Fibroblast of skin of back (primary cell): ENCODE results near the gene P4HTM.

Source experiments
- DNase-seq: peaks from one replicate; pipeline ENCODE4 v3.0.0-alpha.2; 2013

Gene P4HTM

DNA sequence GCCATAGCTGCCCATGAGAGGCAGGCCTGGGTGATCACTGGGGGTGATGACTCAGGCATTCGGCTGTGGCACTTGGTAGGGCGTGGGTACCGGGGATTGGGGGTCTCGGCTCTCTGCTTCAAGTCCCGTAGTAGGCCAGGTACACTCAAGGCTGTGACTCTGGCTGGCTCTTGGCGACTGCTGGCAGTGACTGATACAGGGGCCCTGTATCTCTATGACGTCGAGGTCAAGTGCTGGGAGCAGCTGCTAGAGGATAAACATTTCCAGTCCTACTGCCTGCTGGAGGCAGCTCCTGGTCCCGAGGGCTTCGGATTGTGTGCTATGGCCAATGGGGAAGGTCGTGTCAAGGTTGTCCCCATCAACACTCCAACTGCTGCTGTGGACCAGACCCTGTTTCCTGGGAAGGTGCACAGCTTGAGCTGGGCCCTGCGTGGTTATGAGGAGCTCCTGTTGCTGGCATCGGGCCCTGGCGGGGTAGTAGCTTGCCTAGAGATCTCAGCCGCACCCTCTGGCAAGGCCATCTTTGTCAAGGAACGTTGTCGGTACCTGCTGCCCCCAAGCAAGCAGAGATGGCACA lies 22.5 kb downstream of the P4HTM start:
- no peak for DNase-seq

DNA sequence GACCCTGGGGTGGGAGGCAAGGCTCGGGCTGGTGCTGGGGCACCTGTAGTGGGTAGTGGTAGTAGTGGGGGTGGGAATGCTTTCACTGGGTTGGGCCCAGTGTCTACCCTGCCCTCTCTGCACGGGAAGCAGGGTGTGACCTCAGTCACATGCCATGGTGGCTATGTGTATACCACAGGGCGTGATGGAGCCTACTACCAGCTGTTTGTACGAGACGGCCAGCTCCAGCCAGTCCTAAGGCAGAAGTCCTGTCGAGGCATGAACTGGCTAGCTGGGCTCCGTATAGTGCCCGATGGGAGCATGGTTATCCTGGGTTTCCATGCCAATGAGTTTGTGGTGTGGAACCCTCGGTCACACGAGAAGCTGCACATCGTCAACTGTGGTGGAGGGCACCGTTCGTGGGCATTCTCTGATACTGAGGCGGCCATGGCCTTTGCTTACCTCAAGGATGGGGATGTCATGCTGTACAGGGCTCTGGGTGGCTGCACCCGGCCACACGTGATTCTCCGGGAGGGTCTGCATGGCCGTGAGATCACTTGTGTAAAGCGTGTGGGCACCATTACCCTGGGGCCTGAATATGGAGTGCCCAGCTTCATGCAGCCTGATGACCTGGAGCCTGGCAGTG lies 23.2 kb downstream of the P4HTM start:
- DNase-seq: no peak

DNA sequence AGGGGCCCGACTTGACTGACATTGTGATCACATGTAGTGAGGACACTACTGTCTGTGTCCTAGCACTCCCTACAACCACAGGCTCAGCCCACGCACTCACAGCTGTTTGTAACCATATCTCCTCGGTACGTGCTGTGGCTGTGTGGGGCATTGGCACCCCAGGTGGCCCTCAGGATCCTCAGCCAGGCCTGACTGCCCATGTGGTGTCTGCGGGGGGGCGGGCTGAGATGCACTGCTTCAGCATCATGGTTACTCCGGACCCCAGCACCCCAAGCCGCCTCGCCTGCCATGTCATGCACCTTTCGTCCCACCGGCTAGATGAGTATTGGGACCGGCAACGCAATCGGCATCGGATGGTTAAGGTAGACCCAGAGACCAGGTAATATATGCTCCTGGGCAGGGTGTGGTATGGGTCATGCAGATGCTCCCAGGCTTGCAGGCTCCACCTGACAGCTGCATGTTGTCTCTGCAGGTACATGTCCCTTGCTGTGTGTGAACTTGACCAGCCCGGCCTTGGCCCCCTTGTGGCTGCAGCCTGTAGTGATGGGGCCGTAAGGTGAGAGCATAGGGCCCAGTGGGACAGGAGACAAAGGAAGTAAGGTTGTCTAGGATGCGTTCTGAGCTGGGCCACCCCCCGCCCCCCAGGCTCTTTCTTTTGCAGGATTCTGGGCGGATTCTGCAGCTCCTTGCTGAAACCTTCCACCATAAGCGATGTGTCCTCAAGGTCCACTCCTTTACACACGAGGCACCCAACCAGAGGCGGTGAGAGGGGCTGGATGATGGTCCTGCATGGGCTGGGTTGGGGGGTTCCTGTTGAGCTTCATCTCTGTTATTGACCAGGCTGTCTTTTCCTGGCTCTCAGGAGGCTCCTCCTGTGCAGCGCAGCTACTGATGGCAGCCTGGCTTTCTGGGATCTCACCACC lies 24.0 kb downstream of the P4HTM start:
- peak; percentile 26 for DNase-seq

DNA sequence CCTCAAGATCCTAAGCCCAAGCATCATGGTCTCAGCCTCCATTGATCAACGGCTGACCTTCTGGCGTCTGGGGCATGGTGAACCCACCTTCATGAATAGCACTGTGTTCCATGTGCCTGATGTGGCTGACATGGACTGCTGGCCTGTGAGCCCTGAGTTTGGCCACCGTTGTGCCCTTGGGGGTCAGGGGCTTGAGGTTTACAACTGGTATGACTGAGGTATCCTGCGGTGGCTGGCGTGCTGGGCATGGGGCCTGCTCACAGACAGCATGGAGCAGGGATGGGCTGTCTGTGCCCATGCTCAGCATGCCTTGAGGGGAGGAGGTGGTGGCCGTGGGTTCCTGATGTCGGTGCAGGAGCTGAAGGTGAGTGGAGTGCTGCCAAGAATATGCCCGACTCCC lies 25.0 kb downstream of the P4HTM start:
- no peak for DNase-seq

DNA sequence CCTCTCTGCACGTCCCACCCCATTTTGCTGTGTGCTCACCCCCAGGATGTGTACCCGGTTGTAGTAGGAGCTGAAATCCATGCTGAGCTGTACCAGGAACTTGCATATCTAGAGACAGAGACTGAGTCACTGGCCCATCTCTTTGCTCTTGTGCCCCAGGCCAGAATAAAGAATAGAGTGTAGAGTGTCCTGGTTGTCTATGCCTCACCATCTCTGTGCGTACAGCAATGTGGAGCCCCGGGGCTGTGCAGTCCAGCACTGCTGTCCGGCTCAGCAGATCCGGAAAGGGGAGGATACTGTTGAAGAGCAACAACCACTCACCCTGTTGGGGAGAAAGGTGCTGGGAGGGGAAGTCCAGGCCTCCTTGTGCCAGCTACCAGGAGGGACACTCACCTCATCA lies 25.7 kb downstream of the P4HTM start:
- DNase-seq: no peak

DNA sequence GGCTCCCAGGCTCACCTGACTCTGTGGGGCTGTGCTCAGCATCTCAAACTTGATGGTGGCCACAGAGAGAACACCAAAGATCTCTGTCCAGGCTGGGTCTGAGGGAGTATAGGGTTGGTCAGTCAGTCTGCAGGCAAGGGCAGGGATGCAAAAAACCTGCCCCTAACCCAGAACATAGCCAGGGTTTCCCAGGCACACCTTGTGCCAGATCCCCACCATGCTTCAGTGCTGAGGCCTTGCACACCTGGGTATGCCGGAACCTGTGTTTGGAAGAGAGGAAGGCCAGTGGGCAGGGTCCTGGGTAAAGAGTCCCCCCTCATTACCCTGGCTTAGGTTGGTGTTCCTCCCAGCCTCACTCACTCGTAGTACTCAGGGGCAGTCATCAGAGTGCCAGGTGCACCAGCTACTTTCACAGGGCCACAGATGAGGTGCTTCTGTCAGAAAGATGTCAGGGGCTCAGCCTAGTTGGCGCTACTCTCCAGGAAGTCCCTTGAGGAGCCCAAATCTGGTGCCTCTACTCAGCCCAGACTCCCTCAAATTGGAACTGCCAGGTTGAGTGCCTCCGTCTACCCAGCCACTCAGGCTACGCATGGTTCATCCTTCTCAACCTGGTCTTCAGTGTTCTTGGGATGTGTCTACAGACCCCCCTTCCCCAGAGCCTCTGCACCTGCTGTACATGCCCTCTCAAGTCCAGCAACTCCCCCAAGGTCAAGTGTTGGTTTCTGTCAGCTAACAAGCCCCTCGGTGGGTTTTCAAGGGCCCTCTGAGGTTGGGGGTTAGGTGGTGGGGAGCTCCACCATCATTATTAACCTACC lies 26.6 kb downstream of the P4HTM start:
- DNase-seq: no peak

DNA sequence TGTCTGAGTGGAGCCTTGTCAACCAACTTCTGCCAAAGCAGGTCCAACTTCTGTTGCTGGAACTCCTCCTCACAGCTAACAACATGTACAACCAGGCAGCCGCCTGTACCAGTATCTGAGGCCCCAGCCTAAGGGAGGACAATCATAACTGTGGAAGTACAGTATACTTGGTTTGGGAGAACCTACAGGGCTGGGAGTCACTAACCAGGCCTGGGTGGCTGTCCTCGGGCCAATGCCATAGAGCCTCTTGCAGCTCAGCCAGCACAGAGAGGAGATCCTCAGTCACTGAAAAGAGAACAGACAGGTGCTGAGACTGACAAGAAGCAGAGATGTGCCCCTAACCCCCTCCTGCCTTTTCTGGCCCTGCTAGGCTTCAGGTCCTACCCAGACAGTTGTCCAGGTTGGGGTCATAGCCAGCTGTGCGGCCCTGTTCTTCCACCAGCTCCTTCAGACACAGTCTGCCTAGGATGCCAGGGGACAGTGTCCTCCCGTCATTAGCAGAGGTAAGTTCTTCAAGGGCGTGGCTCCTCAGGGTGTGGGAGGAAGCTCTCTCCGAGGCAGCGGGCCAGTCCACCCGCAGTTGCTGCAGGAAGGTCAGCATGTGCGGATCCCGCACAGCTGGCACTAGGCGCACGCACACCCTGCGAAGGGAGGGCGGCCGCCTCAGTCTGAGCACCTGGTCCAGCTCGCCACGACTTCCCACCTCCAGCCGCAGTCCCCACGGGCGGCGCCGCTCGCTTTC lies 27.4 kb downstream of the P4HTM start:
- DNase-seq: no peak

DNA sequence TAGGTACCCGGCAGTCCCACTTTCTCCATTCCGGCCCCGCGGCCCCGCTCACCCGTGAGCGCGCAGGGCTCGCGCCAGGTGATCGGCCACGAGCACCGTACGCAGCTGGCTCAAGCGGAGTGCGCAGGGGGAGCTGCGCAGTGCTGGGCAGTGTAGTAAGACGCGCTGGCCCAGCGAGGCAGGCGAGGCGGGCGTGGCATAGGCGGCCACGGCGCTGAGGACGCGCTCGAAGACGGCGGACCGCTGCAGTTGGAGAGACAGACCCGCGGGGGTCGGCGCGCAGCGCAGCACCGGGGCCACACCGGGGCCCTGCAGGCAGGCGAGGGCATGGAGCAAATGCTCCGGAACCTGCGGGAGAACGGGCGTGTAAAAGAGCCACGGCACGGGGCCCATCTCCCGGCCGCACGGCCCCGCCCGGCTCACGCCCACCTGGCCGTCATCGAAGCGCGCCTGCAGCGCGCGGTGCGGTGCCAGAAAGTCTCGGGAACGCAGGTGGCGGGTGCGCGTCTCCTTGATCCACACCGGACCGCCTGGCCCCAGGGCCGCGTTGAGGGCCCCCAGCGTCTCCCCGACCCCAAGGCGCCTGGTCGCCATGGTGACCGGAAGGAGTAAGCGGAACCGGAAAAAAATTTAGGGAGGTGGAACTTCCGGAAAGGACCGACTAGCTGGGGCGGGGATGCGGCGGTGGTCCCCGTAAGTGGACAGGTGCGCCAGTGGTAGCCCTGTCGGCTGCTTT lies 28.1 kb downstream of the P4HTM start, which contains the start of gene DALRD3:
Gene DALRD3, minus strand, starts transcription at position 610 of the 736 bp plus-strand sequence. Its CDS starts 16 bp downstream, at position 594.
- DNase-seq: peak; percentile 65

DNA sequence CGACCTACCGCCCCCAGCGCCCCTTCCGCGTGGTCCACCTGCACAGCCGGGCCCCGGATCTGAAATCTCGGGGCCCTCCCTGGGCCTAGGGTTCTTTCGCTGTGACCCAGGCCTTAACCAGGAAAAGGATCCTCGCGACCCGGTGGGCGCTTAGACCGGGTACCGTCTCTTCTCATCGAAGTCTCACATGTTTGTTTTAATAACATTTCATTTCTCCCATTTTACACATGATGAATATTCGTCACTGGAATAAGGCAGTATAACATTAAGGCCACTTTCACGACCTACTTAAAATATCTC lies 28.6 kb downstream of the P4HTM start:
- no peak for DNase-seq

DNA sequence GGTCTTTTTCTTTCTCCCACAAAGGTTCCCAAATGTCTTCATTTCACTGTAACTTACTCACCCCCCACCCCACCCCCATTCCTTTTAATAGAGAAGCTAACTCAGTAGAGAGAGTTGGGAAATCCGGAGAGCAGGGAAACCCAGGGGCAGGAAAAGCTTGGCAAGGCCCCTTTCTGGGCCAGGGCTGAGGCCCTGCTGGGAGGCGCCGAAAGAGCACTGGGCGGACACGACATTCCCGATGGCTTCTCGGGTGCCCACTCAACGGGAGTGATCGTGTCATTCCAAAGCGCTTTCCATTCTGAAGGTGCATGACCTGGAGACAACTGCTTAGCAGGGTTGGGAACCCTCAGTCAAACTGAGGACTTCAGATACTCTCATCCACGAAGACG lies 29.9 kb downstream of the P4HTM start:
- DNase-seq: no peak

DNA sequence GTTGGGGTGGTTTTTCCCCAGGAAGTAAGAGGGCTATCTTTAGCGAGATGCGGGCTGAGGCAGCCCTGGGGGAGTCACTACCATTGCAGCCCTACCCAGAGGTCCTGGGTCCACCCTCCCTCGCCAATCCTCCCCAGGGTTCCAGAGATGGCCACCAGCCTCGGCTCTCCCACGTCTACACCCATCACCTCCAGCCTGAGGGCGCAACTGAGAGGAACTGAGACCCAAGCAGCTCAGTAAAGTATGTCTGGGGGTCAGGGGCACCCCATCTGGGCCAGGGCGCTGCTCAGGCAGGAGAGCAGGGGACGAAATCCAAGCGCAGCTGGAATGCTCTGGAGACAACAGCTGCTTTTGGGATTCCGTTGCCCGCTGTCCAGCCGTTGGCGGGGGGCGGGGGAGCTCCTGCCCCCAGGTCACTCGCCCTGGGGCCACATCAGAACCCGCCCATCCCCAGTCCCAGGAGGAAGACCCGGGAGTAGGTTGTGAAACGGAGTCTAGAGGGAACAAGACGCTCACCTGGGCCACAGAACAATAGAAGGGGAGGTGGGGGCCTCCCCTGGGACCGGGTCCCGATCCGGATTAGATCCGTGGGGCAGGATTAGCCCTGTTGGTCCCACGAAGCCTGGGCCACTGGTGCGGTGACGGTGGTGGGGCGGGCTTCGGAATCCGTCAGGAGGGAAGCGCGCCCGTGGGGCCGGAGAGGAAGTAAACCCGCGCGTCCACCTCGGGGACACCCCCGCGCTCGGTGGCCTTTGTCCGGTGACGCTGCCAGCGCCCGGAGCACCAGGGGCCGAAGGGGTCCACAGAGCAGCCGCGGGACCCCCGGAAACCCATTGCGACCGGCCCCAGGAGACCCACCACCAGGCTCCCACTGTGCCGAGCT lies 30.5 kb downstream of the P4HTM start:
- no peak for DNase-seq

DNA sequence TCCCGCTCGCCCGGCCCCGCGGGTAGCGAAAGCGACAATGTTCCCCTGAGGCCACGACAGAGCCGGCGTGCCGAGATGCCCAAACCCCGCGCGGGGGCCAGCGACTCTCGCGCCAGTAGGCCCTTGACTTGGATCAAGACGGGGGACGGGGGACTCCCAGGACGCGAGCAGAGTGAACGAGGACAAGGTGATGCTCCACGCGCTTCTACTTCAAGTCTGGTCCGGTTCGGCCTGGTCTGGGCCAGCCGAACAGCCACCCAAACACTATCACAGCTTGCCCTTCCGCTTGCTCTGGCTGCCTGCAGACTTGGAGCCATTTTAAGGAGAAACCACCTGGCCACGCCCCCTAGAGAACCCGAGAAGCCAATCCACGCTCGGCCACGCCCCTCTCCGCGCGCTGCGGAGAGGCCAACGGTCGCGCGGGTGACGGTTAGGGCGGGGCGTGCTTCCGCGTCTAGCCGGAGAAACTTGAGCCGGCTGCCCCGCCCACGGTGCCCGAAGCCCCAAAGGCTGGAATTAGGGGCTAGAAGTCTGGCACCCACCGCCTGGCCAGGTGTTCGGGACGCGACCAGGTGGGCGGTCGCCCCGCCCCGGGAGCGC lies 31.3 kb downstream of the P4HTM start:
- peak; percentile 97 for DNase-seq

DNA sequence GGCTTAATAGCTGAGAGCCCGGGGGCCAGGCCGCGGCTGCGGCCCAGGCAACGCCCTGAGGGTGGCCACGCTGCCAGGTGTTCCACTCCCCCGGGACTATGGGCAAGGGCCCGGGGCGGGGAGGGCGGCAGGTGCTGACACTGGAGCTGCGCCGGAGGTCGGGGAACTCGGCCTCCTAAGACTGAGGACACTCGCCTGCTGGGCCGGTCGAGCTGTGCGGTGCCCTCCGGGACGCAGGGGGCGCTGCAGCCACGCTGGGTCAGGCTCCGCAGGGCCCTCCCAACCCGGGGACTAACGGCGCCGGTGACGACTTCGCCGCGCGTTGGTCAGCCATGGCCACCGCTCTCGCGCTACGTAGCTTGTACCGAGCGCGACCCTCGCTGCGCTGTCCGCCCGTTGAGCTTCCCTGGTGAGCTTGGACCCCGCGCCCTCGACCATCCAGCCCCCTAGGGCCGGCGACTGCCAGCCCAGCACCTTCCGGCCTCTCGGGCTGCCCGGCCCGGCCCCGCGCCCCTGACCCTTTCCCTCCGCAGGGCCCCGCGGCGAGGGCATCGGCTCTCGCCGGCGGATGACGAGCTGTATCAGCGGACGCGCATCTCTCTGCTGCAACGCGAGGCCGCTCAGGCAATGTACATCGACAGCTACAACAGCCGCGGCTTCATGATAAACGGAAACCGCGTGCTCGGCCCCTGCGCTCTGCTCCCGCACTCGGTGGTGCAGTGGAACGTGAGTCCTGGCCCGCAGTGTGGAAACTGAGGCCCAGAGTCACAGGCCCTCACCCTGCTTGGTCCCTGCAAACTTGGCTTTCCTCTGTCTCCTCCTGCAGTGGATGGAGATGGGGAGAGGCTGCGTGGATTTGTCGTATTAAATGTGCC lies 32.0 kb downstream of the P4HTM start, which contains the start of gene NDUFAF3:
Gene NDUFAF3, plus strand, starts transcription at position 309 of the 875 bp plus-strand sequence. Its CDS starts 24 bp downstream, at position 333.
- peak; percentile 91 for DNase-seq

DNA sequence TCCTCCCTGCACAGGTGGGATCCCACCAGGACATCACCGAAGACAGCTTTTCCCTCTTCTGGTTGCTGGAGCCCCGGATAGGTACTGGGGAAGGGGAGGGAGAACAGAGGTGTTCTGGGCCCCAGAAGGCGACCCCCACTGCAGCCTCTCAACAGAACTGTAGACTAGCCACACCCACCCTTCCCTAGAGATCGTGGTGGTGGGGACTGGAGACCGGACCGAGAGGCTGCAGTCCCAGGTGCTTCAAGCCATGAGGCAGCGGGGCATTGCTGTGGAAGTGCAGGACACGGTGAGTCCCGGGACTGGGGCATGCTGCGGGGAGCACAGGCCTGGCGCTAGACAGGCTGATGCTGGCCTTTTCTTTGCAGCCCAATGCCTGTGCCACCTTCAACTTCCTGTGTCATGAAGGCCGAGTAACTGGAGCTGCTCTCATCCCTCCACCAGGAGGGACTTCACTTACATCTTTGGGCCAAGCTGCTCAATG lies 32.7 kb downstream of the P4HTM start:
- DNase-seq: no peak

DNA sequence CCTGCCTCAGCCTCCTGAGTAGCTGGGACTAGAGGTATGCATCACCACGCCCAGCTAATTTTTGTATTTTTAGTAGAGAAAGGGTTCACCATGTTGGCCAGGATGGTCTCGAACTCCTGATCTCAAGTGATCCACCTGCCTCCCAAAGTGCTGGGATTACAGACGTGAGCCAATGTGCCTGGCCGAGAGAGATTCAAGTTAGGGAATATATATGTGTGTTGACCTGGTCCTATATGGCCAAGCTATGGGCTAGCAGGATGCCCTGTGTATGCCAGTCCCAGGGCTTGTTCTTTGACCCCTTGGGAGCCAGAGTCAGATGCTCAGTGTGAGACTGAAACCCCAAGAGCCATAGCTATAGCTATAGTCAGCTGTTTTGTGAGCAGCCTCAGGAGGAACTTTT lies 33.7 kb downstream of the P4HTM start:
- DNase-seq: no peak

DNA sequence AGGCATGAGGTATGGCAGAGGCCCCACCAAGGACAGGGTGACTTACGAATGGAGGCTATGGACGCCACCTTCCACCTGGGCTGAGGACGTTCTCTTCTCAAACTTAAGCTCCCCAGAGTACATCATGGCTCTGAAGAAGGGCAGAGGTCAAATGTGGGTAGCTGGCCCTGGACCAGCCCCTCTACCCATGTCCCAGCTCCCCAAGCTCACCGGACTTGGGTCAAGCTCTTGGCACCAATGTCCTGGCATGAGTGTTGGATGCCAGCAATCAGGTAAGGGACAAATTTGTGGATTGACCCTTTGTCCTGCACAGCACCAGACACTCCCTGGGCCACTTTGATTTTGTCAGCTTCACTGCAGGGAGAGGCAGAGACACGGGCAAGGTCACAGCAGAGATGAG lies 34.4 kb downstream of the P4HTM start:
- no peak for DNase-seq

DNA sequence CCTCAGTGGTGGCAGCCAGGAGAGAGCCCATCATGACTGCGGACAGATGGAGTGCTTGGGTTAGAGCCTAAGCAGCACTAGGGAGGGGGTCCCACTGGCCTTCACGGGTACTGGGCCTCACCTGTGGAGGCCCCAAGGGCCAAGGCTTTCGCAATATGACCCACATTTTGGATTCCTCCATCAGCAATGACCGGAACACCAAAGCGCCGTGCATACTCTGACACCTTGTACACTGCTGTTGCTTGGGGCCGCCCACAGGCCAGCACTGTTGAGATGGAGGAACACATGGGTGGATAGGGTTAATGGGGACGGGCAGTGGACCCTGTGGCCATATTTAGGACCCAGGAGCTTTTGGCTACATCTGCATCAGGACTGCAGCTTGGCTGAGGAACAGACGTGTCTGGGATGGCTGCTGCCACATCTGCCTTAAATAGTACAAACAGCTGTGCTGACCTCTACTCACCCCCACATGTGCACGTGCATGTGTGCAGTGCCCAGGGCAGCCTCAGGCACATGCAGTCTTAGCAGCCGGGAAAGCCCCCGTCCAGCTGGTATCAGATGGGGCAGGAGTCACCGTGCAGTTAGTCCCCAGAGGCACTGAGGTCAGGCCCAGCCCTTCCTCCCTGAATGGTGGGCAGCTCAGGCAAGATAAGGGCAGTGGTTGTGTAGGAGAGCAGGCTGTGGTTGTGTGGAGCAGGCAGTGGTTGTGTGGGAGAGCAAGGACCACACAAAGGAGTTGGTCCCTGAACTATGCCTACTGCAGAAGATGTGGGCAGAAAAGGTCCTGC lies 35.2 kb downstream of the P4HTM start:
- no peak for DNase-seq
